Subcutaneous adipose tissue (tissue), 4 donors: ENCODE measurements around the gene PANX2. TPM values are rescaled to one million over a fixed set of nuclear protein-coding genes. Genes with fewer than 3 reads are reported as not detected.

Experiments used
- CTCF ChIP-seq: fragments of 450-650 bp; IDR thresholded peaks from one replicate; pipeline ENCODE4 v1.5.1; 2016; ENCODE audit warnings: low read depth, mild to moderate bottlenecking, control low read depth, antibody characterized with exemption, moderate library complexity
- total RNA-seq, 4 donors: library from RNA; depleted of rRNA; stranded (reverse); fragments of >200 nt; gene quantifications; one replicate each; pipeline ENCODE4 v1.1.0, GENCODE V29; 2016

The PANX2 gene
- total RNA-seq, 4 donors from 2014 or later: 0.44 TPM; not detected in 3

GRCh38 chr22:50186181-50186714, 15.7 kb downstream of the PANX2 start:
- TF ChIP-seq CTCF: no peak

GRCh38 chr22:50186761-50187523, 16.4 kb downstream of the PANX2 start:
- TF ChIP-seq CTCF: no peak

- no peak for TF ChIP-seq CTCF
These were observed 17.8 kb downstream of the PANX2 start for GRCh38 chr22:50188356-50188755.

- no peak for TF ChIP-seq CTCF
These were observed 18.8 kb downstream of the PANX2 start for GRCh38 chr22:50189184-50189848.

- TF ChIP-seq CTCF: no peak
These were observed 19.3 kb downstream of the PANX2 start for GRCh38 chr22:50189849-50190181.

- TF ChIP-seq CTCF: no peak
These were observed 19.8 kb downstream of the PANX2 start for GRCh38 chr22:50190182-50190940.
